NCI-H510A (cell line): ENCODE measurements around the gene SRRM3.
"Not testable (repeated sequence)": the region's sequence is repeated elsewhere in the genome, so short reads cannot be mapped to it uniquely, and the experiment has no call there.

ENCODE experiments used
- DNase-seq: peaks from one replicate; lab custom pipeline; 2025; lab: John Stamatoyannopoulos, UW

The SRRM3 gene

GRCh38 chr7:76230214-76230613 lies 28.5 kb downstream of the SRRM3 start:
- DNase-seq = no peak

- DNase-seq = no peak
These were observed 29.4 kb downstream of the SRRM3 start for GRCh38 chr7:76231071-76231470.

GRCh38 chr7:76231583-76231982 lies 29.9 kb downstream of the SRRM3 start:
- DNase-seq = no peak

- no peak for DNase-seq
These were observed 31.0 kb downstream of the SRRM3 start for GRCh38 chr7:76232698-76233097.

- no peak for DNase-seq
These were observed 32.0 kb downstream of the SRRM3 start for GRCh38 chr7:76233538-76234281.

GRCh38 chr7:76234282-76234584 lies 32.5 kb downstream of the SRRM3 start:
- no peak for DNase-seq

GRCh38 chr7:76234931-76235441 lies 33.3 kb downstream of the SRRM3 start:
- DNase-seq = no peak

- no peak for DNase-seq
These were observed 34.5 kb downstream of the SRRM3 start for GRCh38 chr7:76236224-76236623.

GRCh38 chr7:76238326-76238725 lies 36.6 kb downstream of the SRRM3 start:
- DNase-seq = no peak

GRCh38 chr7:76241141-76241540 lies 39.4 kb downstream of the SRRM3 start:
- DNase-seq = no peak

GRCh38 chr7:76242517-76243063 lies 40.9 kb downstream of the SRRM3 start:
- DNase-seq = not testable (repeated sequence)

- no peak for DNase-seq
These were observed 43.2 kb downstream of the SRRM3 start for GRCh38 chr7:76244781-76245391.

GRCh38 chr7:76246804-76247389 lies 45.2 kb downstream of the SRRM3 start:
- DNase-seq = no peak

GRCh38 chr7:76247938-76248337 lies 46.2 kb downstream of the SRRM3 start:
- DNase-seq = no peak

GRCh38 chr7:76252021-76252420 lies 50.3 kb downstream of the SRRM3 start:
- no peak for DNase-seq

- DNase-seq = no peak
These were observed 53.1 kb downstream of the SRRM3 start for GRCh38 chr7:76254781-76255180.

GRCh38 chr7:76257973-76258372 lies 56.3 kb downstream of the SRRM3 start:
- DNase-seq = no peak

GRCh38 chr7:76259124-76260093 lies 57.7 kb downstream of the SRRM3 start:
- no peak for DNase-seq

- no peak for DNase-seq
These were observed 58.5 kb downstream of the SRRM3 start for GRCh38 chr7:76260171-76260703.

- no peak for DNase-seq
These were observed 59.6 kb downstream of the SRRM3 start for GRCh38 chr7:76261329-76261728.

- DNase-seq = no peak
These were observed 60.2 kb downstream of the SRRM3 start for GRCh38 chr7:76261931-76262330.
